Heart left ventricle (tissue), 13 donors: Measurements from ENCODE around the gene ANTKMT.

Experiments
- POLR2A ChIP-seq, 2 donors: fragments of 450-650 bp; IDR thresholded peaks; one replicate each; pipeline ENCODE4 v1.6.1; 2017; ENCODE audit warnings: antibody characterized with exemption in 2 of 2, mild to moderate bottlenecking in 2 of 2, moderate library complexity in 2 of 2
- TF ChIP-seq, protein P1 (sequence below), 12 donors: fragments of 200-600 bp; sonication (generic) in 4 of 12; IDR thresholded peaks; one replicate each; pipeline versions ENCODE4 v1.5.0 to v1.8.0; 2018 to 2022; ENCODE audit warnings: antibody characterized with exemption in 12 of 12, mild to moderate bottlenecking in 5 of 12
- donor health status: ischemic (EF 13 %, LVEDD 7.1; RV severe dilation, severe dysfunction).
- donor health status: DM: no; HTN: yes; CAD: no.
- donor health status: DM: no; HTN: no; CAD: no.
- donor health status: ischemic (EF 25% LVEDD 6.9; RV normal size, moderate dysfunction).
- donor health status: ischemic (EF 25% LVEDD 5.7; RV mildly dilated, moderate dysfunction).
- donor health status: ischemic (EF 35%, LVEDD 5.7; RV mildly dilated, moderate dysfunction).
- donor health status: nonischemic (EF 11% LVEDD 7.7; RV severe dilation, severe dysfunction).
- donor health status: DM: yes; HTN: yes; CAD: no.
- donor health status: PGD.
- donor health status: ischemic (EF 29% LVEDD 5.4; RV normal size, mild dysfunction).
- donor health status: nonischemic (EF 23%, LVEDD 6.1; RV moderate dilation, normal function).

DNA sequence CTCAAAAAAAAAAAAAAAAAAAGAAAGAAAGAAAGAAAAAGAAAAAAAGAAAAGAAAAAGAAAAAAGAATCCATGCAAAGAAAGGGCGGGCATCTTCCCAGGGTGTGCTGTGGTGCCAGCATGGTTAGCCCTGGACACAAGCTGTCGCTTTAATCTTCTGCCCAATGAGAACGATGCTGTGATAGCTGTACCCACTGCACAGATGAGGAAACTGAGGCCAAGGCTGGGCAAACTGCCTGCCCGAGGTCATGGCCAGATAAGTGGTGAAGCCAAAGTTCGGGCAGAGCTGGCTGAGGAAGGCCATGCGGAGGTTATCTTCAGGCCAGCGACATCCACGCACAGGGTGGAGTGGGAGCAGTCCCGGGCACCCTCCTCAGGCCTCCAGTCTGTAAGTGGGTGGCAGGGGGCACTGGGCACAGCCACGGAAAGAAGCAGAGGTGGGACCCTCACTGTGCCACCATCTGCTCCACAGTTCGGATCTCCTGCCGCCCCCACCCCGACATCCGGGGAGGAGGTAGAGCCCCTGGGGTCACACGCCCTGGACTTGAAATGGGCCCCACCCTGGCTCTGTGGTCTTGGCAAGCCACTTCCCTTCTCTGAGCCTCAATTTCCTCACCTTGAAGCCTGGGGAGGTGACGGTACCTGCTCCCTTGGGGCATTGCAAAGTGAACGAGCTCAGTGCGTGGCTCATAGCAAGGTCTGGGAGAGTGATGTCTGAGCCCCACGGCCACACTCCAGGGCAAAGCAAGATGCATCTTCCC lies 21.9 kb upstream of the ANTKMT start:
- TF ChIP-seq, protein P1, sequence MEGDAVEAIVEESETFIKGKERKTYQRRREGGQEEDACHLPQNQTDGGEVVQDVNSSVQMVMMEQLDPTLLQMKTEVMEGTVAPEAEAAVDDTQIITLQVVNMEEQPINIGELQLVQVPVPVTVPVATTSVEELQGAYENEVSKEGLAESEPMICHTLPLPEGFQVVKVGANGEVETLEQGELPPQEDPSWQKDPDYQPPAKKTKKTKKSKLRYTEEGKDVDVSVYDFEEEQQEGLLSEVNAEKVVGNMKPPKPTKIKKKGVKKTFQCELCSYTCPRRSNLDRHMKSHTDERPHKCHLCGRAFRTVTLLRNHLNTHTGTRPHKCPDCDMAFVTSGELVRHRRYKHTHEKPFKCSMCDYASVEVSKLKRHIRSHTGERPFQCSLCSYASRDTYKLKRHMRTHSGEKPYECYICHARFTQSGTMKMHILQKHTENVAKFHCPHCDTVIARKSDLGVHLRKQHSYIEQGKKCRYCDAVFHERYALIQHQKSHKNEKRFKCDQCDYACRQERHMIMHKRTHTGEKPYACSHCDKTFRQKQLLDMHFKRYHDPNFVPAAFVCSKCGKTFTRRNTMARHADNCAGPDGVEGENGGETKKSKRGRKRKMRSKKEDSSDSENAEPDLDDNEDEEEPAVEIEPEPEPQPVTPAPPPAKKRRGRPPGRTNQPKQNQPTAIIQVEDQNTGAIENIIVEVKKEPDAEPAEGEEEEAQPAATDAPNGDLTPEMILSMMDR (IDR thresholded peaks at IDR 0.05): no peak
- TF ChIP-seq POLR2A (IDR thresholded peaks at IDR 0.05): no peak
